Loucy (cell line): Measurements from ENCODE around the gene ZNF470.
A peak's percentile ranks its signal among the peaks of the same experiment; 100 is the strongest.

Experiments
- H2AFZ ChIP-seq: fragments of 200-600 bp; sonication (generic); 2 replicates; pipeline ENCODE4 v1.6.0; 2016; ENCODE audit warnings: antibody characterized with exemption, mild to moderate bottlenecking, low read length, moderate library complexity
- H3F3A ChIP-seq: fragments of 200-600 bp; 2 replicates; pipeline ENCODE4 v1.6.0; 2016; ENCODE audit warnings: antibody characterized with exemption, low read depth, mild to moderate bottlenecking
- H3K27me3 ChIP-seq: fragments of 200-600 bp; sonication (generic); 2 replicates; pipeline ENCODE4 v1.6.1; 2014; ENCODE audit warnings: low read length, mild to moderate bottlenecking; ENCODE audit not compliant: insufficient read depth, poor library complexity, severe bottlenecking
- H3K36me3 ChIP-seq: fragments of 200-600 bp; sonication (generic); 2 replicates; pipeline ENCODE4 v1.6.1; 2016; ENCODE audit warnings: low read length; ENCODE audit not compliant: insufficient read depth
- H3K4me1 ChIP-seq: fragments of 200-600 bp; sonication (generic); 2 replicates; pipeline ENCODE4 v1.5.1; 2014; ENCODE audit warnings: low read length, mild to moderate bottlenecking; ENCODE audit not compliant: insufficient read depth, poor library complexity, severe bottlenecking
- H3K4me2 ChIP-seq: fragments of 200-600 bp; sonication (generic); 2 replicates; pipeline ENCODE4 v1.6.0; 2014; ENCODE audit warnings: antibody characterized with exemption, low read length, low read depth, mild to moderate bottlenecking; ENCODE audit not compliant: poor library complexity, severe bottlenecking
- H3K4me3 ChIP-seq: fragments of 200-600 bp; sonication (generic); 2 replicates; pipeline ENCODE4 v1.5.1; 2014; ENCODE audit warnings: low read length, mild to moderate bottlenecking, mixed read lengths; ENCODE audit not compliant: poor library complexity, severe bottlenecking
- H3K79me2 ChIP-seq: fragments of 200-600 bp; sonication (generic); 2 replicates; pipeline ENCODE4 v1.6.1; 2014; ENCODE audit warnings: low read length; ENCODE audit not compliant: insufficient read depth
- H3K9ac ChIP-seq: fragments of 200-600 bp; sonication (generic); 2 replicates; pipeline ENCODE4 v1.6.0; 2014; ENCODE audit warnings: mild to moderate bottlenecking, low read depth, low read length, moderate library complexity; ENCODE audit not compliant: poor library complexity, severe bottlenecking
- H3K9me2 ChIP-seq: fragments of 200-600 bp; sonication (generic); replicated peaks from 2 replicates; pipeline ENCODE4 v1.6.1; 2016; ENCODE audit warnings: low read depth, low read length, mixed read lengths
- H3K9me3 ChIP-seq: fragments of 200-600 bp; sonication (generic); 2 replicates; pipeline ENCODE4 v1.6.1; 2014; ENCODE audit warnings: mild to moderate bottlenecking, antibody characterized with exemption, low read length, low read depth; ENCODE audit not compliant: insufficient read depth
- H4K20me1 ChIP-seq: fragments of 200-600 bp; sonication (generic); 2 replicates; pipeline ENCODE4 v1.6.0; 2014; ENCODE audit warnings: antibody characterized with exemption, low read length, mild to moderate bottlenecking; ENCODE audit not compliant: insufficient read depth, poor library complexity, severe bottlenecking
- CTCF ChIP-seq: fragments of 200-600 bp; sonication (generic); conservative IDR thresholded peaks from 2 replicates; pipeline ENCODE4 v1.5.1; 2014; ENCODE audit warnings: mild to moderate bottlenecking, antibody characterized with exemption, low read length
- EZH2phosphoT487 ChIP-seq: fragments of 200-600 bp; IDR thresholded peaks from 2 replicates; pipeline ENCODE4 v1.6.1; 2018; ENCODE audit warnings: antibody characterized with exemption, mild to moderate bottlenecking, moderate library complexity, borderline replicate concordance

The ZNF470 gene

GRCh38 chr19:56567274-56568120, at the start of gene ZNF470:
Gene ZNF470 (plus strand): TSS chr19:56567468. CDS start chr19:56570312, 2,844 bp downstream.
- Histone ChIP-seq H3F3A (no peaks in the 10 kb centered on the region), H3K36me3 (no peaks in the 10 kb centered on the region), H4K20me1 (no peaks in the 10 kb centered on the region), H3K27me3 (no peaks in the 10 kb centered on the region), H3K4me1 (no peaks in the 10 kb centered on the region), H3K9ac (peak within 1 kb of the TSS; percentile 83), H2AFZ (peak within 1 kb of the TSS; percentile 98), H3K4me2 (peak within 1 kb of the TSS; percentile 79), H3K79me2 (peaks cover 3% of the 10 kb centered on the region; the same call in 1 of the 2 replicates), H3K9me3 (peaks cover 15% of the 10 kb centered on the region; the same call in 1 of the 2 replicates), H3K9me2 (no peaks in the 10 kb centered on the region), H3K4me3 (peak within 1 kb of the TSS; percentile 88)
- TF ChIP-seq CTCF (no peak), EZH2phosphoT487 (no peak)

- Histone ChIP-seq H3K9ac (no peak overlapping the region), H3K4me1 (no peaks in the 10 kb centered on the region), H4K20me1 (no peaks in the 10 kb centered on the region), H3K9me2 (no peaks in the 10 kb centered on the region), H3F3A (no peaks in the 10 kb centered on the region), H3K9me3 (peaks cover 44% of the 10 kb centered on the region; the same call in 1 of the 2 replicates), H3K27me3 (no peaks in the 10 kb centered on the region), H3K4me2 (no peak overlapping the region), H2AFZ (no peak overlapping the region), H3K36me3 (no peaks in the 10 kb centered on the region), H3K4me3 (no peak overlapping the region), H3K79me2 (no peaks in the 10 kb centered on the region)
- TF ChIP-seq CTCF = no peak
- TF ChIP-seq EZH2phosphoT487 = no peak
Observed at GRCh38 chr19:56525214-56525860, 41.9 kb upstream of the ZNF470 start.

GRCh38 chr19:56537442-56537841, 29.8 kb upstream of the ZNF470 start:
- Histone ChIP-seq H3K4me2 (peak overlapping the region; percentile 78), H3K4me3 (peak overlapping the region; percentile 92)

More at GRCh38 chr19:56537442-56537841, 29.8 kb upstream of the ZNF470 start:
- Histone ChIP-seq H3K9me2 (no peaks in the 10 kb centered on the region), H2AFZ (peak overlapping the region; percentile 98), H3K9ac (peak overlapping the region; percentile 74), H3K4me1 (peaks cover 24% of the 10 kb centered on the region), H3K36me3 (no peaks in the 10 kb centered on the region), H3F3A (no peaks in the 10 kb centered on the region), H3K9me3 (no peaks in the 10 kb centered on the region), H3K79me2 (peaks cover 13% of the 10 kb centered on the region; the same call in 1 of the 2 replicates), H4K20me1 (no peaks in the 10 kb centered on the region), H3K27me3 (no peaks in the 10 kb centered on the region)
- TF ChIP-seq EZH2phosphoT487 (no peak), CTCF (no peak)
